Keratinocyte (primary cell): ENCODE measurements around the gene IRX3. TPM values are rescaled to one million over a fixed set of nuclear protein-coding genes. Genes with fewer than 3 reads are reported as not detected.

Experiments used
- DNase-seq: peaks from one replicate; pipeline ENCODE4 v3.0.0-alpha.2; 2011; ENCODE audit warnings: low read depth, missing footprints, low spot score
- FAIRE-seq: peaks from 2 replicates; lab custom pipeline; 2011; peaks lifted over from hg19 to GRCh38; lab: Jason Lieb, UNC
- H2AFZ ChIP-seq: 2 replicates; pipeline ENCODE4 v1.6.0; 2012; ENCODE audit warnings: low read length, control low read depth, inconsistent platforms; ENCODE audit not compliant: control insufficient read depth
- H3K27ac ChIP-seq: 2 replicates; pipeline ENCODE4 v1.5.1; 2011; ENCODE audit warnings: low read length; ENCODE audit not compliant: control insufficient read depth, insufficient read depth
- H3K27me3 ChIP-seq: 3 replicates; pipeline ENCODE4 v1.6.0; 2011; ENCODE audit warnings: low read length; ENCODE audit not compliant: control insufficient read depth, insufficient read depth; ENCODE audit errors: extremely low read depth
- H3K36me3 ChIP-seq, 2 experiments: 2 replicates in 1 of 2; 3 replicates in 1 of 2; pipeline ENCODE4 v1.5.1; 2011; ENCODE audit warnings: low read length in 2 of 2, mild to moderate bottlenecking in 1 of 2; ENCODE audit not compliant: control insufficient read depth in 2 of 2, insufficient read depth in 2 of 2; ENCODE audit errors: extremely low read depth in 1 of 2
- H3K4me1 ChIP-seq: 3 replicates; pipeline ENCODE4 v1.5.1; 2011; ENCODE audit warnings: low read length; ENCODE audit not compliant: control insufficient read depth, insufficient read depth; ENCODE audit errors: extremely low read depth
- H3K4me2 ChIP-seq: 3 replicates; pipeline ENCODE4 v1.6.0; 2011; ENCODE audit warnings: low read depth, low read length; ENCODE audit not compliant: control insufficient read depth, insufficient read depth; ENCODE audit errors: extremely low read depth
- H3K4me3 ChIP-seq, 3 experiments: fragments of 200-600 bp in 1 of 3; sonication (generic) in 1 of 3; 2 replicates in 2 of 3; 3 replicates in 1 of 3; pipeline ENCODE4 v1.5.1; 2011 to 2016; ENCODE audit warnings: low read length in 3 of 3, mild to moderate bottlenecking in 3 of 3, control low read depth in 2 of 3, inconsistent platforms in 1 of 3, low read depth in 1 of 3, mixed read lengths in 1 of 3, mixed run types in 1 of 3, moderate library complexity in 1 of 3; ENCODE audit not compliant: control insufficient read depth in 2 of 3, insufficient read depth in 2 of 3; ENCODE audit errors: extremely low read depth in 1 of 3
- H3K79me2 ChIP-seq: 2 replicates; pipeline ENCODE4 v1.6.0; 2012; ENCODE audit warnings: low read length; ENCODE audit not compliant: control insufficient read depth, insufficient read depth
- H3K9ac ChIP-seq: 3 replicates; pipeline ENCODE4 v1.6.0; 2011; ENCODE audit warnings: low read length; ENCODE audit not compliant: control insufficient read depth, insufficient read depth; ENCODE audit errors: extremely low read depth
- H3K9me1 ChIP-seq: 3 replicates; pipeline ENCODE4 v1.6.0; 2011; ENCODE audit warnings: low read length; ENCODE audit not compliant: control insufficient read depth, insufficient read depth; ENCODE audit errors: extremely low read depth
- H3K9me3 ChIP-seq: 2 replicates; pipeline ENCODE4 v1.5.1; 2012; ENCODE audit warnings: low read depth, low read length; ENCODE audit not compliant: control insufficient read depth
- H4K20me1 ChIP-seq: 3 replicates; pipeline ENCODE4 v1.6.0; 2011; ENCODE audit warnings: low read length; ENCODE audit not compliant: control insufficient read depth, insufficient read depth; ENCODE audit errors: extremely low read depth
- CTCF ChIP-seq, 3 experiments: IDR thresholded peaks in 1 of 3; conservative IDR thresholded peaks in 1 of 3; optimal IDR thresholded peaks in 1 of 3; 2 replicates in 2 of 3; 3 replicates in 1 of 3; pipeline versions ENCODE3 to v1.5.1; 2011; ENCODE audit warnings: low read length in 3 of 3, mild to moderate bottlenecking in 3 of 3, moderate library complexity in 2 of 3, control low read depth in 1 of 3, inconsistent platforms in 1 of 3; ENCODE audit not compliant: insufficient read depth in 2 of 3; ENCODE audit errors: extremely low read depth in 1 of 3
- EZH2 ChIP-seq: IDR thresholded peaks from one replicate; pipeline ENCODE4 v1.6.1; 2012; ENCODE audit warnings: inconsistent platforms, mild to moderate bottlenecking, low read length, moderate library complexity
- dilution Hi-C: fragments of 300-500 bp; cut with MboI; formaldehyde crosslinking; loops from one replicate; pipeline ENCODE4 v1.7.0; 2020; ENCODE audit warnings: low sequenced_read_pairs; ENCODE audit not compliant: extremely low pct_ligation_motif_present
- polyA plus RNA-seq, 5 experiments: library from polyadenylated mRNA; depleted of rRNA in 3 of 5; stranded (reverse) in 3 of 5; stranded (forward) in 1 of 5; unstranded in 1 of 5; fragments of >200 nt; gene quantifications; 1 replicate in 1 of 5; 2 replicates in 3 of 5; 3 replicates in 1 of 5; pipeline versions ENCODE4 v1.2.1 to v1.2.3, GENCODE V29; 2011 to 2012; ENCODE audit warnings: missing spikeins in 2 of 5, low read depth in 1 of 5, low replicate concordance in 1 of 5

The IRX3 gene
- polyA plus RNA-seq, 1 donor (not counting 4 experiments of a cell fraction or from before 2014, with no cell fraction given), result 3.3 TPM

GRCh38 chr16:54280751-54281150, 5.8 kb downstream of the IRX3 start:
- Histone ChIP-seq H4K20me1 (no peaks in the 10 kb centered on the region), H3K9me3 (no peaks in the 10 kb centered on the region), H3K27me3 (no peaks in the 10 kb centered on the region), H3K79me2 (no peaks in the 10 kb centered on the region), H3K4me2 (no peak overlapping the region), H2AFZ (no peak overlapping the region), H3K4me3 (no peak overlapping the region), H3K4me1 (no peaks in the 10 kb centered on the region), H3K36me3 (no peaks in the 10 kb centered on the region), H3K9ac (no peak overlapping the region), H3K9me1 (no peaks in the 10 kb centered on the region), H3K27ac (no peak overlapping the region)
- DNase-seq (no peak), FAIRE-seq (no peak)
- dilution Hi-C loops, result no loop called here
- no peak for TF ChIP-seq EZH2
- TF ChIP-seq CTCF (optimal IDR thresholded peaks at IDR 0.05 in 1 of 3, IDR thresholded peaks at IDR 0.05 in 1 of 3, conservative IDR thresholded peaks at IDR 0.05 in 1 of 3; ENCODE audit: extremely low read depth in 1 of 3, insufficient read depth in 2 of 3, low read length in 3 of 3), result no peak

GRCh38 chr16:54277845-54278703, 8.5 kb downstream of the IRX3 start:
- TF ChIP-seq EZH2 (no peak), CTCF (optimal IDR thresholded peaks at IDR 0.05 in 1 of 3, IDR thresholded peaks at IDR 0.05 in 1 of 3, conservative IDR thresholded peaks at IDR 0.05 in 1 of 3; ENCODE audit: extremely low read depth in 1 of 3, insufficient read depth in 2 of 3, low read length in 3 of 3) (no peak)
- no peak overlapping the region for H3K4me3 ChIP-seq
- H3K27ac ChIP-seq, result no peak overlapping the region
- no peaks in the 10 kb centered on the region for H3K27me3 ChIP-seq
- H3K9ac ChIP-seq, result no peak overlapping the region
- H2AFZ ChIP-seq, result no peak overlapping the region
- no peaks in the 10 kb centered on the region for H3K4me1 ChIP-seq
- DNase-seq, result no peak
- H4K20me1 ChIP-seq, result no peaks in the 10 kb centered on the region
- H3K4me2 ChIP-seq, result no peak overlapping the region
- H3K79me2 ChIP-seq, result no peaks in the 10 kb centered on the region
- no peak for FAIRE-seq
- H3K9me3 ChIP-seq, result no peaks in the 10 kb centered on the region
- H3K36me3 ChIP-seq, result no peaks in the 10 kb centered on the region
- dilution Hi-C loops, result no loop called here
- H3K9me1 ChIP-seq, result no peaks in the 10 kb centered on the region
